Measurements from ENCODE around the gene PNRC2.

Gene PNRC2

GRCh38 chr1:23959461-23960290 is at the start of gene PNRC2:
TSS of gene PNRC2 (plus strand) at chr1:23959828. CDS start at chr1:23961458, 1,630 bp downstream.
- Mint-ChIP-seq H3K36me3 (ENCODE audit: low read depth) (peaks cover 43% of the 10 kb centered on the region), H3K4me3 (peak within 1 kb of the TSS; percentile 92), H3K27me3 (no peaks in the 10 kb centered on the region), H3K9me3 (no peaks in the 10 kb centered on the region), H3K4me1 (peaks cover 70% of the 10 kb centered on the region), H3K27ac (peak within 1 kb of the TSS; percentile 100)
- DNase-seq (peak; percentile 95), ATAC-seq (peak; percentile 90)

GRCh38 chr1:23910144-23910543 is 49.5 kb upstream of the PNRC2 start:
- Mint-ChIP-seq H3K36me3 (ENCODE audit: low read depth) (peaks cover 2% of the 10 kb centered on the region), H3K9me3 (no peaks in the 10 kb centered on the region), H3K4me3 (peak overlapping the region; percentile 42), H3K27me3 (no peaks in the 10 kb centered on the region), H3K27ac (peak overlapping the region; percentile 18), H3K4me1 (peaks cover 67% of the 10 kb centered on the region)
- ATAC-seq, result no peak
- DNase-seq, result peak; percentile 10

- Mint-ChIP-seq H3K9me3 (no peaks in the 10 kb centered on the region), H3K27me3 (no peaks in the 10 kb centered on the region), H3K4me3 (peak overlapping the region; percentile 52), H3K27ac (peak overlapping the region; percentile 73), H3K4me1 (peaks cover 63% of the 10 kb centered on the region), H3K36me3 (ENCODE audit: low read depth) (peaks cover 2% of the 10 kb centered on the region)
- ATAC-seq (peak; percentile 23), DNase-seq (peak; percentile 30)
Observed at GRCh38 chr1:23910553-23911246, 48.9 kb upstream of the PNRC2 start.

GRCh38 chr1:23911921-23912320 is 47.7 kb upstream of the PNRC2 start:
- Mint-ChIP-seq H3K27me3 (no peaks in the 10 kb centered on the region), H3K4me3 (peak overlapping the region; percentile 71), H3K27ac (peak overlapping the region; percentile 8), H3K4me1 (peaks cover 65% of the 10 kb centered on the region), H3K9me3 (no peaks in the 10 kb centered on the region), H3K36me3 (ENCODE audit: low read depth) (peaks cover 2% of the 10 kb centered on the region)
- ATAC-seq (no peak), DNase-seq (no peak)

- H3K27me3 Mint-ChIP-seq, result no peaks in the 10 kb centered on the region
- H3K27ac Mint-ChIP-seq, result peak within 1 kb of the TSS; percentile 63
- ATAC-seq (no peak), DNase-seq (peak; percentile 32)
- peaks cover 2% of the 10 kb centered on the region for H3K36me3 Mint-ChIP-seq (ENCODE audit: low read depth)
- peaks cover 59% of the 10 kb centered on the region for H3K4me1 Mint-ChIP-seq
- H3K4me3 Mint-ChIP-seq, result peak within 1 kb of the TSS; percentile 71
- no peaks in the 10 kb centered on the region for H3K9me3 Mint-ChIP-seq
Observed at GRCh38 chr1:23913212-23913880, 46.3 kb upstream of the PNRC2 start, which contains the start of gene CNR2. TSS of gene CNR2 (minus strand) at chr1:23913362. CDS start at chr1:23875617, 37,745 bp downstream.

GRCh38 chr1:23914921-23915320 is 44.7 kb upstream of the PNRC2 start:
- Mint-ChIP-seq H3K36me3 (ENCODE audit: low read depth) (peaks cover 2% of the 10 kb centered on the region), H3K4me3 (no peak overlapping the region), H3K27me3 (no peaks in the 10 kb centered on the region), H3K9me3 (no peaks in the 10 kb centered on the region), H3K4me1 (peaks cover 47% of the 10 kb centered on the region), H3K27ac (no peak overlapping the region)
- ATAC-seq, result no peak
- no peak for DNase-seq

GRCh38 chr1:23915466-23915865 is 44.2 kb upstream of the PNRC2 start:
- Mint-ChIP-seq H3K9me3 (no peaks in the 10 kb centered on the region), H3K36me3 (ENCODE audit: low read depth) (peaks cover 2% of the 10 kb centered on the region), H3K4me3 (no peak overlapping the region), H3K27ac (no peak overlapping the region), H3K27me3 (no peaks in the 10 kb centered on the region), H3K4me1 (peaks cover 43% of the 10 kb centered on the region)
- DNase-seq (no peak), ATAC-seq (no peak)

- H3K4me3 Mint-ChIP-seq, result no peak overlapping the region
- DNase-seq, result peak; percentile 67
- no peaks in the 10 kb centered on the region for H3K27me3 Mint-ChIP-seq
Observed at GRCh38 chr1:23916209-23917131, 43.2 kb upstream of the PNRC2 start.

GRCh38 chr1:23922321-23922943 is 37.2 kb upstream of the PNRC2 start:
- Mint-ChIP-seq H3K36me3 (ENCODE audit: low read depth) (no peaks in the 10 kb centered on the region), H3K27me3 (no peaks in the 10 kb centered on the region), H3K9me3 (no peaks in the 10 kb centered on the region), H3K4me1 (peaks cover 4% of the 10 kb centered on the region), H3K27ac (no peak overlapping the region), H3K4me3 (no peak overlapping the region)
- ATAC-seq (no peak), DNase-seq (no peak)

More at GRCh38 chr1:23916209-23917131, 43.2 kb upstream of the PNRC2 start:
- no peak overlapping the region for H3K27ac Mint-ChIP-seq
- no peaks in the 10 kb centered on the region for H3K36me3 Mint-ChIP-seq (ENCODE audit: low read depth)
- H3K4me1 Mint-ChIP-seq, result peaks cover 33% of the 10 kb centered on the region
- H3K9me3 Mint-ChIP-seq, result no peaks in the 10 kb centered on the region
- peak; percentile 96 for ATAC-seq

- H3K4me3 Mint-ChIP-seq, result no peak overlapping the region
- H3K36me3 Mint-ChIP-seq (ENCODE audit: low read depth), result no peaks in the 10 kb centered on the region
- H3K4me1 Mint-ChIP-seq, result peaks cover 2% of the 10 kb centered on the region
- H3K27me3 Mint-ChIP-seq, result no peaks in the 10 kb centered on the region
- DNase-seq, result no peak
- no peak overlapping the region for H3K27ac Mint-ChIP-seq
- no peaks in the 10 kb centered on the region for H3K9me3 Mint-ChIP-seq
- ATAC-seq, result no peak
Observed at GRCh38 chr1:23923592-23924499, 35.8 kb upstream of the PNRC2 start.

- no peaks in the 10 kb centered on the region for H3K9me3 Mint-ChIP-seq
- no peaks in the 10 kb centered on the region for H3K27me3 Mint-ChIP-seq
- no peak overlapping the region for H3K4me3 Mint-ChIP-seq
- H3K36me3 Mint-ChIP-seq (ENCODE audit: low read depth), result no peaks in the 10 kb centered on the region
- ATAC-seq, result no peak
- peaks cover 3% of the 10 kb centered on the region for H3K4me1 Mint-ChIP-seq
- no peak overlapping the region for H3K27ac Mint-ChIP-seq
- no peak for DNase-seq
Observed at GRCh38 chr1:23924601-23925000, 35.0 kb upstream of the PNRC2 start.

GRCh38 chr1:23925279-23925678 is 34.3 kb upstream of the PNRC2 start:
- H3K36me3 Mint-ChIP-seq (ENCODE audit: low read depth), result no peaks in the 10 kb centered on the region
- no peak overlapping the region for H3K4me3 Mint-ChIP-seq
- ATAC-seq (no peak), DNase-seq (no peak)
- H3K27me3 Mint-ChIP-seq, result no peaks in the 10 kb centered on the region
- no peaks in the 10 kb centered on the region for H3K9me3 Mint-ChIP-seq
- H3K27ac Mint-ChIP-seq, result no peak overlapping the region
- H3K4me1 Mint-ChIP-seq, result peaks cover 2% of the 10 kb centered on the region

GRCh38 chr1:23927097-23927496 is 32.5 kb upstream of the PNRC2 start:
- no peak for ATAC-seq
- Mint-ChIP-seq H3K9me3 (no peaks in the 10 kb centered on the region), H3K4me1 (peaks cover 5% of the 10 kb centered on the region), H3K27ac (no peak overlapping the region), H3K36me3 (ENCODE audit: low read depth) (no peaks in the 10 kb centered on the region), H3K27me3 (no peaks in the 10 kb centered on the region), H3K4me3 (no peak overlapping the region)
- no peak for DNase-seq
